HCT116 (cell line): Measurements from ENCODE around the gene ZNF443. TPM values are rescaled to one million over a fixed set of nuclear protein-coding genes. Genes with fewer than 3 reads are reported as not detected.
"Not testable (repeated sequence)": the region's sequence is repeated elsewhere in the genome, so short reads cannot be mapped to it uniquely, and the experiment has no call there.

Experiments
- ATAC-seq: fragments of 200-7000 bp; cut with Tn5 transposase; 2 replicates; pipeline ENCODE4 v1.9.1; 2020; ENCODE audit warnings: mild to moderate bottlenecking, moderate library complexity
- BruUV-seq: library from RNA; stranded (reverse); fragments of 400-500 nt; replicated peaks from 2 replicates; lab custom pipeline; 2021; lab: Mats Ljungman, UMichigan
- CTCF ChIA-PET: fragments of 300-600 bp; sonication (Branson Sonifier 250); formaldehyde crosslinking; loops from one replicate; lab custom pipeline; 2021; ENCODE audit warnings: antibody characterized with exemption; lab: Charles Lee
- POLR2A ChIA-PET: fragments of 300-600, 350-600 bp; sonication (Branson Sonifier 250); formaldehyde crosslinking; loops from one replicate; lab custom pipeline; 2021; ENCODE audit warnings: antibody characterized with exemption; lab: Charles Lee
- RAD21 ChIA-PET, 2 experiments: fragments of 300-600 bp; sonication (Branson Sonifier 250); formaldehyde crosslinking; loops; one replicate each; lab custom pipeline; 2023; ENCODE audit warnings: low total read pairs in 2 of 2; ENCODE audit not compliant: uncharacterized antibody in 2 of 2, unreplicated experiment in 2 of 2, low non-redundant PET in 1 of 2; lab: Charles Lee
- DNase-seq: peaks from one replicate; pipeline ENCODE4 v3.0.0-alpha.2; 2010; ENCODE audit warnings: low read depth, low spot score
- H2AFZ ChIP-seq: fragments of 200-600 bp; shearing (Covaris generic), sonication (generic); 2 replicates; pipeline ENCODE4 v1.6.1; 2017; ENCODE audit warnings: low read depth, mixed run types, mixed read lengths, antibody characterized with exemption, low read length; ENCODE audit not compliant: poor library complexity, severe bottlenecking
- H3K27ac ChIP-seq: 2 replicates; pipeline ENCODE4 v1.5.1; 2012; ENCODE audit warnings: low read depth, low read length
- H3K27me3 ChIP-seq: fragments of 200-600 bp; sonication (generic); 2 replicates; pipeline ENCODE4 v1.6.1; 2016; ENCODE audit warnings: mixed run types, low read length, mixed read lengths; ENCODE audit not compliant: insufficient read depth
- H3K36me3 ChIP-seq, 2 experiments: fragments of 200-500 bp in 1 of 2; fragments of 200-600 bp in 1 of 2; sonication (Bioruptor generic) in 1 of 2; sonication (generic) in 1 of 2; 2 replicates each; pipeline versions ENCODE4 v1.5.1 to v1.6.1; 2014 to 2016; ENCODE audit warnings: low read length in 2 of 2, inconsistent platforms in 1 of 2, mixed read lengths in 1 of 2, mixed run types in 1 of 2; ENCODE audit not compliant: insufficient read depth in 2 of 2, control insufficient read depth in 1 of 2
- H3K4me1 ChIP-seq, 2 experiments: fragments of 200-600 bp in 1 of 2; sonication (generic) in 1 of 2; 2 replicates each; pipeline versions ENCODE4 v1.5.1 to v1.6.1; 2012 to 2017; ENCODE audit warnings: low read length in 2 of 2, inconsistent platforms in 1 of 2, mild to moderate bottlenecking in 1 of 2, mixed read lengths in 1 of 2, mixed run types in 1 of 2, moderate library complexity in 1 of 2; ENCODE audit not compliant: insufficient read depth in 2 of 2, control insufficient read depth in 1 of 2
- H3K4me2 ChIP-seq: fragments of 200-600 bp; sonication (generic); 2 replicates; pipeline ENCODE4 v1.6.1; 2017; ENCODE audit warnings: mixed run types, low read length, mixed read lengths
- H3K4me3 ChIP-seq, 2 experiments: fragments of 200-600 bp in 1 of 2; sonication (generic) in 1 of 2; replicated peaks in 1 of 2; 2 replicates each; pipeline ENCODE4 v1.5.1; 2011 to 2016; ENCODE audit warnings: low read length in 2 of 2, control low read depth in 1 of 2, low read depth in 1 of 2, mild to moderate bottlenecking in 1 of 2, mixed read lengths in 1 of 2, mixed run types in 1 of 2
- H3K79me2 ChIP-seq: fragments of 200-600 bp; sonication (generic); 2 replicates; pipeline ENCODE4 v1.6.1; 2017; ENCODE audit warnings: mild to moderate bottlenecking, mixed run types, low read length, moderate library complexity, mixed read lengths; ENCODE audit not compliant: insufficient read depth
- H3K9ac ChIP-seq: fragments of 200-600 bp; sonication (generic); 2 replicates; pipeline ENCODE4 v1.6.1; 2016; ENCODE audit warnings: low read length, mixed read lengths
- H3K9me2 ChIP-seq: fragments of 200-600 bp; sonication (generic), shearing (Covaris generic); 2 replicates; pipeline ENCODE4 v1.6.1; 2017; ENCODE audit warnings: mixed run types, mild to moderate bottlenecking, moderate library complexity; ENCODE audit not compliant: insufficient read depth
- H3K9me3 ChIP-seq, 2 experiments: fragments of 200-500 bp in 1 of 2; fragments of 200-600 bp in 1 of 2; sonication (Bioruptor generic) in 1 of 2; sonication (generic) in 1 of 2; 2 replicates each; pipeline ENCODE4 v1.6.1; 2014 to 2017; ENCODE audit warnings: low read length in 2 of 2, mixed read lengths in 2 of 2, inconsistent platforms in 1 of 2, low read depth in 1 of 2, mild to moderate bottlenecking in 1 of 2, mixed run types in 1 of 2, moderate library complexity in 1 of 2; ENCODE audit not compliant: control insufficient read depth in 1 of 2, insufficient read depth in 1 of 2
- H4K20me1 ChIP-seq: fragments of 200-600 bp; sonication (generic), shearing (Covaris generic); 2 replicates; pipeline ENCODE4 v1.6.1; 2017; ENCODE audit warnings: mixed run types, mild to moderate bottlenecking, moderate library complexity; ENCODE audit not compliant: insufficient read depth
- CEBPB ChIP-seq: IDR thresholded peaks from 2 replicates; pipeline ENCODE4 v1.6.1; 2012; ENCODE audit warnings: low read depth
- EZH2 ChIP-seq: fragments of 200-600 bp; sonication (generic); IDR thresholded peaks from 2 replicates; pipeline ENCODE4 v1.6.1; 2017; ENCODE audit warnings: antibody characterized with exemption, mixed run types
- JUND ChIP-seq: IDR thresholded peaks from 2 replicates; pipeline ENCODE4 v1.6.1; 2012
- POLR2AphosphoS5 ChIP-seq: IDR thresholded peaks from 2 replicates; pipeline ENCODE4 v1.6.1; 2011; ENCODE audit warnings: mild to moderate bottlenecking, low read depth, low read length, moderate library complexity
- SRF ChIP-seq: IDR thresholded peaks from 2 replicates; pipeline ENCODE4 v1.6.1; 2012; ENCODE audit warnings: low read depth
- YY1 ChIP-seq: IDR thresholded peaks from 2 replicates; pipeline ENCODE4 v1.6.1; 2011; ENCODE audit warnings: low read length, low read depth, moderate library complexity, mild to moderate bottlenecking; ENCODE audit not compliant: insufficient replicate concordance; ENCODE audit errors: extremely low read depth
- ZFX ChIP-seq: fragments of 450-650 bp; IDR thresholded peaks from 2 replicates; pipeline ENCODE4 v1.6.1; 2017
- ZNF274 ChIP-seq: fragments of 200-500 bp; sonication (Bioruptor generic); IDR thresholded peaks from 2 replicates; pipeline ENCODE4 v1.6.1; 2014; ENCODE audit warnings: mild to moderate bottlenecking, low read depth, low read length, inconsistent platforms
- intact Hi-C: fragments of 100-400 bp; cut with micrococcal nuclease; formaldehyde crosslinking; loops from 2 replicates; pipeline ENCODE4 v1.10.0; 2022
- total RNA-seq: library from RNA; stranded (reverse); gene quantifications from one replicate; pipeline ENCODE4 v1.2.1, GENCODE V29; 2021; ENCODE audit not compliant: unreplicated experiment
- TF ChIP-seq, protein P1 (sequence below): IDR thresholded peaks from 2 replicates; pipeline ENCODE4 v1.6.1; 2012

Gene ZNF443
- total RNA-seq, 1 experiment from 2014 or later = 2.9 TPM

GRCh38 chr19:12465211-12465610, 24.4 kb upstream of the ZNF443 start:
- H3K9me2 ChIP-seq = no peaks in the 10 kb centered on the region
- CTCF ChIA-PET = no interaction called here
- H3K4me1 ChIP-seq = no peaks in the 10 kb centered on the region
- no peaks in the 10 kb centered on the region for H3K79me2 ChIP-seq
- intact Hi-C loops = no loop called here
- H3K27ac ChIP-seq = no peak overlapping the region
- H4K20me1 ChIP-seq = no peaks in the 10 kb centered on the region
- H3K9me3 ChIP-seq = peaks cover 24 to 26% of the 10 kb centered on the region in 2 experiments; a peak in 3 of 4 replicates
- no peak for DNase-seq
- no peaks in the 10 kb centered on the region for H3K36me3 ChIP-seq
- H3K27me3 ChIP-seq = no peaks in the 10 kb centered on the region
- POLR2A ChIA-PET = no interaction called here
- no peak for ATAC-seq
- H3K4me2 ChIP-seq = no peak overlapping the region
- H2AFZ ChIP-seq = no peak overlapping the region
- no peak overlapping the region for H3K9ac ChIP-seq
- RAD21 ChIA-PET = no interaction called here
- TF ChIP-seq POLR2AphosphoS5 = no peak
- TF ChIP-seq ZNF274 = peak; percentile 76
- TF ChIP-seq JUND = no peak
- BruUV-seq = no TSS peak
- H3K4me3 ChIP-seq = no peak overlapping the region

- DNase-seq (no peak), ATAC-seq (no peak)
- H3K4me1 ChIP-seq = no peaks in the 10 kb centered on the region
- no peaks in the 10 kb centered on the region for H3K9me2 ChIP-seq
- POLR2A ChIA-PET = no interaction called here
- H3K27ac ChIP-seq = no peak overlapping the region
- H2AFZ ChIP-seq = no peak overlapping the region
- H3K4me2 ChIP-seq = no peak overlapping the region
- no peaks in the 10 kb centered on the region for H3K36me3 ChIP-seq
- RAD21 ChIA-PET = no interaction called here
- H3K27me3 ChIP-seq = no peaks in the 10 kb centered on the region
- TF ChIP-seq YY1 (no peak), ZFX (no peak), EZH2 (no peak), SRF (no peak), CEBPB (no peak)
- TF ChIP-seq, protein P1, sequence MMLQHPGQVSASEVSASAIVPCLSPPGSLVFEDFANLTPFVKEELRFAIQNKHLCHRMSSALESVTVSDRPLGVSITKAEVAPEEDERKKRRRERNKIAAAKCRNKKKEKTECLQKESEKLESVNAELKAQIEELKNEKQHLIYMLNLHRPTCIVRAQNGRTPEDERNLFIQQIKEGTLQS = no peak
- CTCF ChIA-PET = no interaction called here
- intact Hi-C loops = no loop called here
- no TSS peak for BruUV-seq
- H3K9me3 ChIP-seq = peaks cover 23 to 26% of the 10 kb centered on the region in 2 experiments; a peak in 3 of 4 replicates
- H3K79me2 ChIP-seq = no peaks in the 10 kb centered on the region
- H4K20me1 ChIP-seq = no peaks in the 10 kb centered on the region
- H3K9ac ChIP-seq = no peak overlapping the region
- no peak overlapping the region for H3K4me3 ChIP-seq
Observed at GRCh38 chr19:12464769-12465168, 23.9 kb upstream of the ZNF443 start.

DNA sequence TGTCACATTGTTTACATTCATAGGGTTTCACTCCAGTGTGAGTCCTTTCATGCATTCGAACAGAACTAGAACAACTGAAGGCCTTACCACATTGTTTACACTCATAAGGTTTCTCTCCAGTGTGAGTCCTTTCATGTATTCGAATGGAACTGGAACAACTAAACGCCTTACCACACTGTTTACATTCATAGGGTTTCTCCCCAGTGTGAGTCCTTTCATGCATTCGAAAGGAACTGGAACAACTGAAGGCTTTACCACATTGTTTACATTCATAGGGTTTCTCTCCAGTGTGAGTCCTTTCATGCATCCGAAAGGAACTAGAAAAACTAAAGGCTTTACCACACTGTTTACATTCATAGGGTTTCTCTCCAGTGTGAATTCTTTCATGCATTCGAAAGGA, 23.3 kb upstream of the ZNF443 start:
- H3K79me2 ChIP-seq, RAD21 ChIA-PET, H3K4me3 ChIP-seq, H3K9ac ChIP-seq, H3K27ac ChIP-seq, H3K4me1 ChIP-seq, intact Hi-C loops, H3K27me3 ChIP-seq, H3K4me2 ChIP-seq, ATAC-seq, POLR2A ChIA-PET, H3K36me3 ChIP-seq, H4K20me1 ChIP-seq, CTCF ChIA-PET, BruUV-seq, H3K9me2 ChIP-seq, DNase-seq, H2AFZ ChIP-seq: not testable (repeated sequence)
- H3K9me3 ChIP-seq = peaks cover 25 to 27% of the 10 kb centered on the region in 2 experiments; a peak in 3 of 4 replicates
